Left forelimb (tissue), 1 donor: Measurements from ENCODE around the gene POM121.
"Not testable (repeated sequence)": the region's sequence is repeated elsewhere in the genome, so short reads cannot be mapped to it uniquely, and the experiment has no call there.

Experiments used
- DNase-seq: peaks from one replicate; pipeline ENCODE4 v3.0.0-alpha.2; 2018; ENCODE audit warnings: low spot score

POM121 gene

GRCh38 chr7:72997887-72998468, 73.1 kb downstream of the POM121 start:
- not testable (repeated sequence) for DNase-seq
